ENCODE data around the gene TMEM181. TPM values are rescaled to one million over a fixed set of nuclear protein-coding genes. Genes with fewer than 3 reads are reported as not detected.

Gene TMEM181
- total RNA-seq, 1 donor from 2014 or later = 42.2 TPM

DNA sequence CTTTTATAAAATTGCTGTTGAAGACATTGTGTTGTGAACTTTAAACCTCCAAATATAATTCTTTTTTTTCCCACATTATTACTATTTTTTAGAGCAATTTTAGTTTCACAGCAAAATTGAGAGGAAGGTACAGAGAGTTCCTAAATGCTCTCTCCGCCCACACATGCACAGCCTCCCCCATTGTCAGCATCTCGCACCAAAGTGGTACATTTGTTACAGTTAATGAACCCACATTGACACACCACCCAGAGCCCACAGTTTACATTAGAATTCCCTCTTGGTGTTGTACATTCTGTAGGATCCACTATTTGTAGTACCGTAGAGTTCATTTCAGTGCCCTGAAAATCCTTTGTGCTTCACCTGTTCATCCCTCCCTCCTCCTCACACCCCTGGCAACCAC is 33.8 kb downstream of the TMEM181 start:
- Mint-ChIP-seq H3K4me1 (ENCODE audit: low read depth) (no peaks in the 10 kb centered on the region), H3K27ac (ENCODE audit: unreplicated experiment) (no peak overlapping the region), H3K9me3 (ENCODE audit: low read depth) (no peaks in the 10 kb centered on the region), H3K27me3 (ENCODE audit: low read depth) (no peaks in the 10 kb centered on the region), H3K36me3 (ENCODE audit: low read depth) (peaks cover 30% of the 10 kb centered on the region), H3K4me3 (ENCODE audit: unreplicated experiment) (no peak overlapping the region)
- TF ChIP-seq, protein P1, sequence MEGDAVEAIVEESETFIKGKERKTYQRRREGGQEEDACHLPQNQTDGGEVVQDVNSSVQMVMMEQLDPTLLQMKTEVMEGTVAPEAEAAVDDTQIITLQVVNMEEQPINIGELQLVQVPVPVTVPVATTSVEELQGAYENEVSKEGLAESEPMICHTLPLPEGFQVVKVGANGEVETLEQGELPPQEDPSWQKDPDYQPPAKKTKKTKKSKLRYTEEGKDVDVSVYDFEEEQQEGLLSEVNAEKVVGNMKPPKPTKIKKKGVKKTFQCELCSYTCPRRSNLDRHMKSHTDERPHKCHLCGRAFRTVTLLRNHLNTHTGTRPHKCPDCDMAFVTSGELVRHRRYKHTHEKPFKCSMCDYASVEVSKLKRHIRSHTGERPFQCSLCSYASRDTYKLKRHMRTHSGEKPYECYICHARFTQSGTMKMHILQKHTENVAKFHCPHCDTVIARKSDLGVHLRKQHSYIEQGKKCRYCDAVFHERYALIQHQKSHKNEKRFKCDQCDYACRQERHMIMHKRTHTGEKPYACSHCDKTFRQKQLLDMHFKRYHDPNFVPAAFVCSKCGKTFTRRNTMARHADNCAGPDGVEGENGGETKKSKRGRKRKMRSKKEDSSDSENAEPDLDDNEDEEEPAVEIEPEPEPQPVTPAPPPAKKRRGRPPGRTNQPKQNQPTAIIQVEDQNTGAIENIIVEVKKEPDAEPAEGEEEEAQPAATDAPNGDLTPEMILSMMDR (IDR thresholded peaks at IDR 0.05) = no peak
- DNase-seq (ENCODE audit: low spot score) = no peak

DNA sequence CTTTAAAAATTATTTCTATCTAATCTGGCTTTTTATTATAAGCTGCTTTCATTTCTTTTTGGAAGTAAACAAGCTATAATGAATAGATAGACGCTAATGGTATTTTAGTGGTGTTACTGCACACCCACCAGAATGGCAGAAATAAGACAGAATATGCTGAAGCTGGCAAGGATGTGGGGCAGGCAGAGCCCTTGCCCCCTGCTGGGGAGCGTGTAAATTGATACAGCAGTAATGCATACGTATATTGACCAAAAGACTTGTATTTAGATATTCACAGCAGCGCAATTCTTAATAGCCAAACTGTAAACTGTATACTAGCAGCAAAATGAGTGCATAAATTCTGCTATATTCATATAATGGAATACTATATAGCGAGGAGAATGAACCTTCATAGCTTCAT is 35.3 kb downstream of the TMEM181 start:
- Mint-ChIP-seq H3K9me3 (ENCODE audit: low read depth) (no peaks in the 10 kb centered on the region), H3K36me3 (ENCODE audit: low read depth) (peaks cover 25% of the 10 kb centered on the region), H3K27ac (ENCODE audit: unreplicated experiment) (no peak overlapping the region), H3K4me1 (ENCODE audit: low read depth) (no peaks in the 10 kb centered on the region), H3K27me3 (ENCODE audit: low read depth) (no peaks in the 10 kb centered on the region), H3K4me3 (ENCODE audit: unreplicated experiment) (no peak overlapping the region)
- no peak for DNase-seq (ENCODE audit: low spot score)
- TF ChIP-seq, protein P1 (IDR thresholded peaks at IDR 0.05) = peak; percentile 48

DNA sequence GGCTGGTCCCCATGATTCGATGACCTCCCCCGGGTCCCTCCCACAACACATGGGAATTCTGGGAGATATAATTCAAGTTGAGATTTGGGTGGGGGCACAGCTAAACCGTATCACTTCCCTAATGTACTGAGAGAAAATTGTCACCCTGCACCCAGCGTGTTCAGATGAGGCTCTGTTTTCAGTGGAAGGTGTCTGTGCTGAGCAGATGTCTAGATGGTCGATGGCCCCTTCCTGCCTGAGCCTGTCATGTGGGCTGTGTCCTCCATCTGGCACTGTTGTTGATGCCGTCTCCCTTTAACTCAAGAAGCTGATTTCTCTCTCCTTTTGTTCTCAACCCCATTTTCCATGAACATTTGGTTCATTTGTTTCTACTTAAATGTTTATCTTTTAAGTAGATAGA is 37.0 kb downstream of the TMEM181 start:
- H3K27me3 Mint-ChIP-seq (ENCODE audit: low read depth) = no peaks in the 10 kb centered on the region
- H3K27ac Mint-ChIP-seq (ENCODE audit: unreplicated experiment) = no peak overlapping the region
- no peaks in the 10 kb centered on the region for H3K9me3 Mint-ChIP-seq (ENCODE audit: low read depth)
- TF ChIP-seq, protein P1 (IDR thresholded peaks at IDR 0.05) = no peak
- H3K36me3 Mint-ChIP-seq (ENCODE audit: low read depth) = peaks cover 16% of the 10 kb centered on the region
- no peak overlapping the region for H3K4me3 Mint-ChIP-seq (ENCODE audit: unreplicated experiment)
- no peaks in the 10 kb centered on the region for H3K4me1 Mint-ChIP-seq (ENCODE audit: low read depth)
- no peak for DNase-seq (ENCODE audit: low spot score)

DNA sequence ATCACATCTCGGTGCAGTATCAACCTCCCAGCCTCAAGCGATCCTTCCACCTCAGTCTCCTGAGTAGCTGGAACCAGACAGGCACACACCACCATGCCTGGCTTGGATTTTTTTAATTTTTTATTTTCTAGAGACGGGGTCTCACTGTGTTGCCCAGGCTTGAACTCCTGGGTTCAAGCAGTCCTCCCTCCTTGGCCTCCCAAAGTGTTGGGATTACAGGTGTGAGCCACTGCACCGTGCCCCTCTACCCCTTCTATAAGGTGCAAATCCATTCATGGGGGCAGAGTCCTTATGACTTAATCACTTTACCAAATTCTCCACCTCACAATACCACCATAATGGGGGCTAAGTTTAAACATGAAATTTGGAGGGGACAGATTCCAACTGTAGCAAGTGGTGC is 37.7 kb downstream of the TMEM181 start:
- no peak for DNase-seq (ENCODE audit: low spot score)
- Mint-ChIP-seq H3K4me3 (ENCODE audit: unreplicated experiment) (no peak overlapping the region), H3K9me3 (ENCODE audit: low read depth) (no peaks in the 10 kb centered on the region), H3K36me3 (ENCODE audit: low read depth) (peaks cover 16% of the 10 kb centered on the region), H3K27me3 (ENCODE audit: low read depth) (no peaks in the 10 kb centered on the region), H3K4me1 (ENCODE audit: low read depth) (no peaks in the 10 kb centered on the region), H3K27ac (ENCODE audit: unreplicated experiment) (no peak overlapping the region)
- TF ChIP-seq, protein P1 (IDR thresholded peaks at IDR 0.05) = no peak

DNA sequence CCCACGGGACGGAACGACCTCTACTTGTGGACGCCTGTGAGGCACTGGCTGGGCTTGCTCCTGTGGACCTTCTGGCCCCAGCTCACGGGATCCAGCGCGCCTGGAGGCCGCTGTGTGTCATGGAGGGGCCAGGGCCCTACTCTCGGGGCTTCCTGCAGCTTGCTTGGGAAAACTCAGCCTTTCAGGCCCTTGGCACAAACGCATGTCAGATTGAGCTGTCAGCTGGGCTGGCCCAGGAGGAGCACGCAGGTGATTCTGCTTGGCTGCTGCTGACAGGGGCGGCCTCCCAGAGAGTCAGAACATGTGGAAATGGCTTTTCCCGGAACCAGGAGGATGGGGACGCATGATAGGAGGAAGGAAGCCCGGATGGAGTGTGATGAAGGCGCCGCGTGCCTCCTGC is 39.7 kb downstream of the TMEM181 start:
- peaks cover 13% of the 10 kb centered on the region for H3K36me3 Mint-ChIP-seq (ENCODE audit: low read depth)
- H3K9me3 Mint-ChIP-seq (ENCODE audit: low read depth) = no peaks in the 10 kb centered on the region
- TF ChIP-seq, protein P1 (IDR thresholded peaks at IDR 0.05) = no peak
- no peak for DNase-seq (ENCODE audit: low spot score)
- H3K27me3 Mint-ChIP-seq (ENCODE audit: low read depth) = no peaks in the 10 kb centered on the region
- H3K4me3 Mint-ChIP-seq (ENCODE audit: unreplicated experiment) = no peak overlapping the region
- H3K4me1 Mint-ChIP-seq (ENCODE audit: low read depth) = no peaks in the 10 kb centered on the region
- no peak overlapping the region for H3K27ac Mint-ChIP-seq (ENCODE audit: unreplicated experiment)

All from chondrocyte (in vitro differentiated cells).